GM18520 (cell line): Measurements from ENCODE around the gene COG5.
A peak's percentile ranks its signal among the peaks of the same experiment; 100 is the strongest.

Experiments
- ATAC-seq: cut with Tn5 transposase; IDR thresholded peaks from one replicate; pipeline ENCODE4 v1.9.1; 2021; ENCODE audit not compliant: unreplicated experiment

Gene COG5

GRCh38 chr7:107563775-107564552, at the start of gene COG5, which contains the start of gene DUS4L:
TSS of gene COG5 (minus strand) at chr7:107563920. CDS start at chr7:107563896, 24 bp downstream.
TSS of gene DUS4L (plus strand) at chr7:107563971. CDS start at chr7:107567071, 3,100 bp downstream.
- peak; percentile 89 for ATAC-seq

DNA sequence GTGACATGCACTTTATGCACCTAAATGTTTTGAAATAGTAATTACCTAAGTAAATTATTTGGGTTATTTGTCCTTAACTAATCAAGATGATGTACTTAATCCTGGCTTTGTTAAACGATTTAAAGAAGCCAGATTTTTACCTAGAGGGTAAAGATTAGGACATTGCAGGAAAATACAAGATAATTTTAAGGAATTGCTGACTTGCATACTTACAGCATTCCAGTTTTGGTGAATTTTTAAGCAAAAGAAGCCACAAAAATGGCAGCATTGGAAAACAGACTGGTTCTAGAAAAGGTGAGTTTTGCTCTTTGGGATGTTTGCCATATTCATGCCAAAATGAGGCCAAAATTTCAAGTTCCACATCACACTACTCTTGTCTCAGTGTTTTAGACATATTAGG, 49.7 kb upstream of the COG5 start:
- no peak for ATAC-seq

DNA sequence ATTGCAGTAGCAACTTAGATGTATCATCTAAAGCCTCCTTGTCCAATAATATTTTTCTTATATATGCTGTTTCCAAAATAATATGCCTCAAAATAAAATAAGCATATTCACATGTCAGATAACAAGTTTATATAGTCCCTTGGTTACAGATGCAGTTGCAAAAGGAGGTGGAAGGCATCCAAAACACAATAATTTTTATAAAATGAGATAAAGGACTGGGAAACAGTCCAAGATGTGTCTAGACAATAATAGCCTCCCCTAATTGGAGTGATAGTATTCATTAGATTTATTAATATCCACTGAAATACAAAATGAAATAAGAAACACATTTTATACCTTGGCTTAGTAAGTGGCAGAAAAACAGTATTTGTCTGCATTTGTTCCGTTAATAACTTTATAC, 46.6 kb upstream of the COG5 start:
- no peak for ATAC-seq

DNA sequence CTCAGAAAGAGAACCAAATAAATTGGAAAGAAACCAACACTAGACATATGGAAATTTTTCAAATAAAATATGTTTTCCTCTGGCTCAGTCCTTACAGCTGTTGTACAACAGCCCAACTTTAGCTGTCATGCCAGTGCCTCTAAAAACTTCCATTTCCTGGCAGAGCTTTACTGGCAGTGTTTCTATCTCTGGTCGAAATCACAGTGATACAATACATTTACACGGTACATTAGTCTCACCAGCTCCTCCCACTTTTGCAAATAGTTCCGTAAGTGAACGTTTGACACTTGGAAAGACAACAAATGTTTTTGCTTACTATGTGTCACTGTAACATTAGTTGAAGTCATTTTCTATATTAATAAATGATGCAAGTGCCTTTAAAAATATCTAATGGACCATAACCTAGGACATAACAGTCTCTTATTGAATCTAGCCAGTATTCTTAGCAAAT, 46.1 kb upstream of the COG5 start:
- ATAC-seq: no peak

GRCh38 chr7:107606303-107606702, 42.6 kb upstream of the COG5 start:
- no peak for ATAC-seq

DNA sequence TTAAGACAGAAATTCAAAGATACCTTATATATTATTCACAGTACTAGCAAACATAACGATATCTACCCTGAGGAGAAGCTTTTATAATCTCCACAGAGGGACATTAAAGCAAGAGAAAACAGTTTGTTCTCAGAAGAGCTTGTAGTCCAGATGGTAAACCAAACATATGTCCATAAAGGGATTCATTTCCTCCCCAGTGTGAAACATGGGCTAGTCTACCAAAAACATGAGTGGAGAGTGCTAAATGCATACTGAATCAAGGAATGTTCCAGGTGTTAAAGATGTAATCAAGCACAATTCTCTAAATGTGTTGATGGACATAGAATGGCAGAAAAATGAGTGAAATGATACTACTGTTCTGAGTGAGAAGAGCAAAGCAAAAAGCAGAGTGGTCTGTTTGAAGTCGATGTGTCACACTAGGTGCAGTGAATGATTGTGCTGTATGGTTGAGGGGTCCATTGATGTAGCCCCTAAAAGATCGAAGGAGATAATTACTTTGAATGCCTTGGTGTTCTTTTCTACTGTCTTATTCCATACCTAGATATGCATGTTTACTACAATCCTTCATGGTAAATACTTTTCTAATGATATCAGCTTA, 41.6 kb upstream of the COG5 start:
- ATAC-seq: no peak

GRCh38 chr7:107600816-107601215, 37.1 kb upstream of the COG5 start:
- ATAC-seq: no peak

DNA sequence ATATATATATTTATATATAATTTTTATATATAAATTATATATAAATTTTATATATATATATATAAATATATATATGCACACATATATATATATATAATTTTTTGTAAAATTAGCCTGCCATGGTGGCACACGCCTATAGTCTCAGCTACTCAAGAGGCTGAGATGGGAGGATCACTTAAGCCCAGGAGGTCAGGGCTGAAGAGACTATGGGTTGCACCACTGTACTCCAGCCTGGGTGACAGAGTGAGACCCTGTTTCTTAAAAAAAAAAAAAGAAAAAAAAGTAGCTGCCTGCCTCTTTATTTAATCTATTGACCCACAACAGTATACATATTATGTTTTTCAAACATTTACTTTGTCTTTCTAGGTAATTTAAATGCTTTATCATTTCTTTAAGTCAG, 35.5 kb upstream of the COG5 start:
- ATAC-seq: no peak

DNA sequence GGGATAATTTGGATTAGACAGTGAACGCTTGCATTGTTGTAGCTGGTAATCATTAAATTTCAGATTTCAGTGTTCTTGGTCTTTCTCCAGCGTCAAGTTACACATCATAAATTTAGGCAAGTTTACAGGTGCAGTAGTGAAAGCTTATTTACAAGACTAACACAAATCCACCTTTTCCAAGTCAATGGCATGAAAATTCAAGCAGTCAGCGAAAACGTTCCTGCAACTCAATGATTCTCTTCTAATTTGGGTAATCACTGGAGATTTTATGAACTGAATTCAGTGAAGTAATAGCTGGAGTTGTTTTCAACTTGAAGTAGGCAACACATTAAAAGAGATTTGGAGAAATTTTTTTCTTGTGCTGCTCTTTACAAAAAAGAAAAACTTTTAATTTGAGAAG, 34.2 kb upstream of the COG5 start:
- ATAC-seq: no peak

DNA sequence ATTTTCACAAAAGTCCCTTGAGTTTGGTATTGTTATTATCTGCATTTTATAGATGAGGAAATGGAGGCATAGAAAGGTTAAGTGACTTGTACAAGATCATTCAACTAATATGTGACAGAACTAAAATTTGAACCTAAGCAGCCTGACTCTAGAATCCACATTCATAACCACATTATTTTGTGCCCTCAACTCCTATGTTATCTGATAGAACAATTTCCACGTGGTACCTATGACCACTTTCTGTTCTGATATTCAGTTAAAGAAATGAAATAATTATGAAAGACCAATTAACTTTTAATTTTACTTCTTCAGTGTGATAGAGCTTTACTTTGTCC, 33.8 kb upstream of the COG5 start:
- no peak for ATAC-seq

DNA sequence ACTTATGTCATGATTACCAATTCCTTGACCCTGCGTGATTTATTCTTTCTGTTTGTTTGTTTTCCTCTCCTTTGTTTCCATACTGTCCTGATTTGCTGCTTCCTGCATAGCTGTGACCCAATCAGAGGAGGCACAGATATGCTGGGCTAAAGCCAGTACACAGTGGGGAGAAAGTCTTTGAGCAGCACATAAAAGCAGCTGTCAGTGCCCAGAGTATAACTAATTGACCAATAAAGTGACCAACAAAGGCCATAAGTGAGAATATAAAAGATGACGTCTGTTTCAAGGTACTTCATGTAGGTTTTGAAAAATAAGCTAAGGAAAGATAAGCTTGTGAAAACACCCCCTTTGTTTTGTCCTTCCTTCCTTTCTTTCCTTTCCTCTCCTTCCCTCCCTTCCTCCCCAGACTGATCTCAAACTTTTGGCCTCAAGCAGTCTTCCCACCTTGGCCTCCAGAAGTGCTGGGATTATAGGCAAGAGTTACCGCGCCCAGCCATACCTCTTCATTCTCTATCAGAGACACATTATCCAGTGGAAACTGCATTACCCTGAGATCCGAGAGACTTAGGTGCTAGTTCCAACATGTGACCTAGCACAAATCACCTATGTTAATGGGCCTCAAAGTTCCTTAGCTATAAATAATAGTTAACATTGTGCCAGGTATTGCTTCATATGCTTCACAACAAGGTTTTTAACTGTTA, 33.3 kb upstream of the COG5 start:
- no peak for ATAC-seq

DNA sequence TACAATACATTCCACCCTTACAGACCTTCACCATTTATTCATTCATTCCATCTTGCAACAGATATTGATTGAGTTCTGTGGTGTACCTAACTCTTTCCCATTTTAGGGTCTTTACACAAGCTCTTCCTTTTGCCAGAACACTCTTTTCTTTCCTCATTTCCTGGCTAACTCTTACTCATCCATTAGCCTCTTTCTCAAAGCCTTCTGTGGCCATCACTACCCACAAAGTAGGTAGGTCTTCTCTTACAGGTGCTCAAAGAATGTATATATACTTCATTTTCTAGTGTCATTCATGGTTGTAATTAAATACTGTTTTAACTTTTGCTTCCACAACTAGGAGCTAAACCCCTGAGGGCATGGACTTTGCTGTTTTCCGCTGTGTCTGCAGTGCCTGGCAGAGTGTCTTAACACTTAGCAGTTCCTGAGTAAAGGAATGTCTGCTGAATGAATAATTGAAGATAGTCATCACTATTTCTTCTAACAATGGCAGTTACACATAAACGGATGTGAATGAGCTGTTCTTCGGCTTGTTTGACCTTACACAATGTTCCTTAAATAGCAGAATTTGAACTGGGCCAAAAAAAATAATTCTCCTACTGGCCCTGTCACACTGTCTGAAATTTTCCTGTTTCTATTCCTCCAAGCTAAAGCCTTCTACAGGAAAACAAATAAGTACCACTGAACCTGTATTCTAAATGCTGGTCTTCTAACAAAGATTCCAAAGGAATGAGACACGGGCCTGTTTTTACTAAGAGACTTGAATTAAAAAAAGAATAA, 31.4 kb upstream of the COG5 start:
- ATAC-seq: no peak

DNA sequence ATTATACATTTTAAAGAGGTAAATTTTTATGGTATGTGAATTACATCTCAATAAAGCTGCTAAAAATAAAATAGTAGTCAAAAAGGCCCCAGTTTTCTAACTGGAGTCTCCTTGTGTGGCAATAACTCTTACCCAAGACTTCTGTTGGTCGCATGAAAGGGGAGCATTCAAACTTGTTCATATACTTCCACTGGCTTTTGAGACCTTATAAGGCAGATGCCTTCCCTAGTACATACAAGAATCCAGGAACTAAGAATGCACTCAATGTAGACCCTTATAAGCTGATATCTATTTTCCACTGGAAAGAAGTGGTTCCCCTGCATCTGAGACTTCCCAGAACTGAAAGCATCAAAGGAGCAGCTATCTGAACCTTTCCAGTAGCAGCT, 29.3 kb upstream of the COG5 start:
- ATAC-seq: no peak

- no peak for ATAC-seq
Observed at GRCh38 chr7:107592361-107593024, 28.8 kb upstream of the COG5 start.

DNA sequence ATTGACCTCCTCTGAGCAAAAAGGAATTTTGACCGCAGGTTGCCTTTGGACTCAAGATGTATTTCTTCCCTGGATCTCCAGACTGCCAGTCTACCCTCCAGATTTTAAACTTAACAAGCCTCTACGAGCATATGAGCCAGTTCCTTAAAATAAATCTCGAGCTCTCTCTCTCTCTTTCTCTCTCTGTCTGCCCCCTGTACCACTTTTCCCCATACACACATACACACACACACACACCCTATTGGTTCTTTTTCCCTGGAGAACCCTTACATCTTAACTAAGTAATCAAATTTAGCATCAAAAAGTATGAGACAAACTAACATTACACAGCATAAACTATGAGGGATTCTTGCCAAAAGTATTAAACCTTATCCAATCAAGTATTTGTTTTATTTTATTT, 27.7 kb upstream of the COG5 start:
- no peak for ATAC-seq

- ATAC-seq: no peak
Observed at GRCh38 chr7:107588529-107589130, 24.9 kb upstream of the COG5 start.

DNA sequence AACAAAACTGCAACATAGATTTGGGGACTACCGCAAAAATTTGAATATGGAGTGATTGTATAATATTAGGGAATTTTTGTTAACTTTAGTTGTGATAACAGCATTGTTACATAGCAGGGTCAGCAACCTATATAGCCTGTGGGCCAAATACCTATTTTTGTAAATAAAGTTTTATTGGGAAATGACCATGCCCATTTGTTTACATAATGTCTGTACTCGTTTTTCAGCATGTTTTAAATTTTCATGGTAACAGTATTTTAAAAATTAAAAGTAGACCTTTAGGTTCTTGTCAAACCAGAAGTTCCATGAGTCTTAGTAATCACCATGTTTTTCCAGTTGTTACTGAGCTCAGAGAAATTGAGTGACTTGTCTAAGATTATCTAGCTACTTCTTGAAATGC, 21.0 kb upstream of the COG5 start:
- no peak for ATAC-seq

- ATAC-seq: no peak
Observed at GRCh38 chr7:107582875-107583274, 19.2 kb upstream of the COG5 start.

DNA sequence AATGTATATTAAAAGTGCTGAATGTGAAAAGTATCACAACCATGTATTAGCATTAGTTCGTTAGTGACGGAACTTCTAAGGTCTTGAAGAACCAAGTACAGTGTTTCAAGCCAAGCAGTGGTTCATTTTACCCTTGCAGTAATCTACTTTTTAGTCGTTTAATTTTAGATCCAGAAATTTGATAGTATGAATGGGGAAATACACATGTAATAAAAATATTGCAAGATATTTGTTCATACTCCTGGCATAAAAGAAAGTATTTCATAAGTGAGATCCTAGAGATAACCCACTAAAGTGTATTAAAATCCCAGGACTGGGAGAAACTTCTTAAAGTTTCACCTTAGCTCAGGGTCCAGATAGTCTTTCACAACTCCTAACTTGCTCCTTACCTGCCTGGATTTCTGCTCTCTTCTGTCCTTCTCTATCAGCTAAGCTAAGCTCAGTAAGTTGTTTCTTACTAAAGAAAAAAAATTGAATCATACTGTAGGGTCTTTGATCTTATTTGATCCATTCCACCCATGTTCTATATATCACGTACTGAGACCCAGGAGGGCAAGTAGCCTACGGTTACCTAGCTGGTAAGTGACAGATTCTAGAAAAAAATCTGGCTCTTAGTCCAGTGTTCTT, 17.8 kb upstream of the COG5 start:
- ATAC-seq: no peak
